GM10266 (cell line): ENCODE data around the gene SETD2.
A peak's percentile ranks its signal among the peaks of the same experiment; 100 is the strongest.

Source experiments
- DNase-seq: peaks from one replicate; pipeline ENCODE4 v3.0.0; 2012; ENCODE audit errors: extremely low spot score
- TF ChIP-seq, protein P1 (sequence below): IDR thresholded peaks from 2 replicates; pipeline ENCODE4 v1.5.1; 2012; ENCODE audit warnings: mild to moderate bottlenecking, low read depth; ENCODE audit not compliant: control insufficient read depth, insufficient read depth; ENCODE audit errors: missing control alignments

The SETD2 gene

DNA sequence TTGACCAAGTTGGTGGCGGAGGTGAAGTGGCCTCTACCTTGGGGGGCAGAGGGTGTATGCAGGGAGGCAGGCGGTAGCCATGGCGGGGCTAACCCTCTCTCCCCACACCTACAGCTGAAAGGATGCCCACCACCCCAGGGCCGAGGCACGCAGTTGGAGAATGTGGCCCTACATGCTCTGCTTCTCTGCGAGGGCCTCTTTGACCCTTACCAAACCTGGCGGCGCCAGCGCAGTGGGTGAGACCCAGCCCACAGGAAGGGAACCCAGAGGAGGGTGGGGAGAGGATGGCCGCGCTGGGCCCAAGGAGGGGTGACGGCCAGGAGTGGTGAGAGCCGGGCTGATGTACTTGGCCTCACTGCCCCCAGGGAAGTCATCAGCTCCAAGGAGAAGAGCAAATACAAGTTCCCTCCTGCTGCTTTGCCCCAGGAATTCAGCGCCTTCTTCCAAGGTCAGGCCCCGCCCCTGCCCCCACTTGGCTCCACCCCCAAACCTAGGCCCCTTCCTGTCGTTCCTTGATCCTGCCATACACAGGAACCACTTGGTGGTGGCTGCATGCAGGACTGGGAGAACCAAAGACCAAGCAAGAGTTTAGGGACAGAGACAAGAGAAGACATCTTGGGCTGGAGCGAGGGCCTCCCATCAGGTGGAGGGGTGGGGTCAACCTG, 174.6 kb downstream of the SETD2 start:
- no peak for DNase-seq
- TF ChIP-seq, protein P1, sequence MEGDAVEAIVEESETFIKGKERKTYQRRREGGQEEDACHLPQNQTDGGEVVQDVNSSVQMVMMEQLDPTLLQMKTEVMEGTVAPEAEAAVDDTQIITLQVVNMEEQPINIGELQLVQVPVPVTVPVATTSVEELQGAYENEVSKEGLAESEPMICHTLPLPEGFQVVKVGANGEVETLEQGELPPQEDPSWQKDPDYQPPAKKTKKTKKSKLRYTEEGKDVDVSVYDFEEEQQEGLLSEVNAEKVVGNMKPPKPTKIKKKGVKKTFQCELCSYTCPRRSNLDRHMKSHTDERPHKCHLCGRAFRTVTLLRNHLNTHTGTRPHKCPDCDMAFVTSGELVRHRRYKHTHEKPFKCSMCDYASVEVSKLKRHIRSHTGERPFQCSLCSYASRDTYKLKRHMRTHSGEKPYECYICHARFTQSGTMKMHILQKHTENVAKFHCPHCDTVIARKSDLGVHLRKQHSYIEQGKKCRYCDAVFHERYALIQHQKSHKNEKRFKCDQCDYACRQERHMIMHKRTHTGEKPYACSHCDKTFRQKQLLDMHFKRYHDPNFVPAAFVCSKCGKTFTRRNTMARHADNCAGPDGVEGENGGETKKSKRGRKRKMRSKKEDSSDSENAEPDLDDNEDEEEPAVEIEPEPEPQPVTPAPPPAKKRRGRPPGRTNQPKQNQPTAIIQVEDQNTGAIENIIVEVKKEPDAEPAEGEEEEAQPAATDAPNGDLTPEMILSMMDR, result no peak

DNA sequence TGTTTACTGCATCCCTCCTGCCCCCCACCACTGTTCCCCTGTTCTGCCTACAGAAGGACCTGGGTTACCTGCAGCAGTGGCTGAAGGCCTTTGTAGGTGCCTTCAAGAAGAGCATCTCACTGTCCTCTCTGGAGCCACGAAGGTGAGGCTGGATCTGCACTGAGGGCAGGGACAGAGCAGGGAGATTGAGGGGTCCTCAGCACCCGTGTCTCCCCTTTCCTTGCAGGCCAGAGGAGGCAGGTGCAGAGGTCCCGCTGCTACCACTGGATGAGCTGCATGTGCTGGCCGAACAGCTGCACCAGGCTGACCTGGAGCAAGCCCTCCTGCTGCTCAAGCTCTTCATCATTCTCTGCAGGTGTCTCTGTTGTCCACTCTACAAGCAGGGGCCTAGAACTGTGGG, 175.3 kb downstream of the SETD2 start:
- no peak for DNase-seq
- TF ChIP-seq, protein P1, result no peak

DNA sequence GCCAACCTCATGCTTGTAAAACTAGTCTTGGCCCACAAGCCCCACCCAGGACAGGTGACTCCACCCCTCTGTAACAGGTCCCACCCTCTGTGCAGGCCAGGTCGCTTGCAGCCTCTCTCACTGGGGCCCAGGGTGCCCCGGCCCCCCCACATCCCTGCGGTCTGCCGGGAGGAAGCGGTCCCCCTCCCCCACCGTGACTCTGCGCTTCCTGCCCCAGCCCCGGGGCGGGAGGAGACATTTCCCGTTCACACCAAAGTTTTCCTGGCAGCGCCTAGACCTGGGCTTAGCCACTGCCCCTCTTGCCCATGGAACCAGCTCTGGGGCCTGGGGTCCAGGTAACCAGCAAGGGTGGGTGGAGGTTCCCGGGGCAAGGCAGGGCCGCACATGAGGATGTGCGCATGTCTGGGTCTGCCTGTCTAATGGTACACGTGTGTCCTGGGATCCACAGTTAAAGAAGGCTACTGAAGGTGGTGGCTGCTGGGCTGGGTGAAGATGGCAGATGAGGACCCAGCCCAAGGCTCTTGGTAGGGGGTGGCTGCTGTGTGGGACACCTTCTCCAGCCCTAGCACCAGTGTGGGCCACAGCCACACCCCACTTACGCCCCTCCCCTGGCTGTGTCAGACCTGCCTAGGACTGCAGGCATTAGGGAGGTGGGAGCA, 176.0 kb downstream of the SETD2 start:
- TF ChIP-seq, protein P1, result no peak
- DNase-seq, result peak; percentile 88

DNA sequence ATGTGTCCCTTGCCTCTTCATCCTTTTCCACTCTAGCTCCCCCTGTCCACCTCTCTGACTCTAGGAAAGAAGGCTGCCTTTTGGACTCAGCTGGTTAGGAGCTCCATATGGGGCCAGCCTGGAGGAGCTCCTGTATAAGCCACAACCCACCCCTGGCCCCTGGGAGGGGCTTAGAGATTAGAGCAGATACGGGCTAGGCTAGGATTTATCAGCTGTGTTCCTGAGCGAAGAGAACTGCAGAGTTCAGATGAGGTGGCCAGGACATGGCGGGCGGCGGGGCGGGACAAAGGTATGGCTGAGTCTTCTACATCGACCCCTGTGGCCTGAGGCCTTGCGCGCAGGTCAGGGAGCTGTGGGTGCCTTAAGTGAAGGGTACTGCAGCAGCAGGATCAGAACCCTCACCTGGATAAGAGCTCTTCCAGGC, 176.6 kb downstream of the SETD2 start:
- TF ChIP-seq, protein P1, result no peak
- no peak for DNase-seq

DNA sequence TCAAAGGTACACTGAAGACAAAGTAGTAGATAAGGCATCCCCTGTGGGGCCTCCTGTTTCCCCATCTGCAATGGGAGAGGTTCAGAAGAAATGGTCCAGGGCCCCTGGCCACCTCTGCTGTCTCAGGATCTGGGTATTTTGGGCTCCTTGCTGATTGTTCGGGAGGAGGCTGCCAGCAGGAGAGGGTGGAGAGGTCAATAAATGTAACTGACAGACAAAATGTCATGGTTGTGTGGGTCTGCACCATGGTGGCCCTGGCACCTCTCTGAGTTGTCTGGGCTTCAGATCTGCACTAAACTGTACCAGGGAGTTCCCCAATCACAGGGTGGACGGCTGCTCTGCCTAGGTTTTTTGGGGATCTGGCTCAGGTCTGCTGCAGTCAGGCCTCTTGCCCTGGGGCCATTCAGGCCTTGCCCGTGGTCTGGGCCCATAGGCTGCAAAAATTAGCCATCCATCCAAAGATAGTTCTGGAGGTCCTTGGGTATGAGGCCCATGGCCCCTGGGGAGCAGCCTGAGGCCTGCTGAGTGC, 177.1 kb downstream of the SETD2 start:
- no peak for DNase-seq
- TF ChIP-seq, protein P1, result no peak

DNA sequence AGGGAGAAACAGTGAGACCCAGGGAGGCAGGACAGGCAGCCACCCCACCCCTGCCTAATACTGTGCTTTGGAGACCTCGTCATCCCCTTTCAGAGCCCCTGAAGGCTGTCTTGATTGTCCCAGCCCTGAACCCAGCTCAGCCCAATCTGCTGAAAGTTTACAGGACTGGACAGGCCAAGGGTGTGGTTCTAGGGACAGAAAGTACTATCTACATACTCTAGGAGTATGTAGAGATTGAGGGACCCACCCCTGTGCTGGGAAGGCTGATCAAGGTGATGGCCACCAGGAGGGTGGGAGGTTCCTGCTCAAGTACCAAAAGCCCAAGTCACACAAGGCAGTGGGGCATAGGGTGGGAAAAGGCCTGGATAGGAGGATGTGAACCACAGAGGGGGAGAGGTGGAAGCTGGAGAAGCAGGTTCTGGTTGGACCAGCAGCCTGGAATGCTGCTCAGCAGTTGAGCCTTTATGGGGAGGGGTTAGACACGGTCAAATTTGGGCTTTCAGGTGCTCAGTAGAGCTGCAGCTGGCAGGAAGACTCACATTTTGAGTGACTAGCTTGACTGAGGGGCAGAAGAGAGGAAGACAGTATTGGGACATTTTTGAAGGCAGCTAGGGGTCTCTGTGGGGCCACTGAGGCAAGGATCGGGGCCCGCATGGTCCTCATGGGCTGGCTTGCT, 177.7 kb downstream of the SETD2 start:
- no peak for DNase-seq
- TF ChIP-seq, protein P1, result no peak
